Measurements from ENCODE around the gene HSPB2.
"Not testable (repeated sequence)": the region's sequence is repeated elsewhere in the genome, so short reads cannot be mapped to it uniquely, and the experiment has no call there.

Gene HSPB2, protein sequence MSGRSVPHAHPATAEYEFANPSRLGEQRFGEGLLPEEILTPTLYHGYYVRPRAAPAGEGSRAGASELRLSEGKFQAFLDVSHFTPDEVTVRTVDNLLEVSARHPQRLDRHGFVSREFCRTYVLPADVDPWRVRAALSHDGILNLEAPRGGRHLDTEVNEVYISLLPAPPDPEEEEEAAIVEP

DNA sequence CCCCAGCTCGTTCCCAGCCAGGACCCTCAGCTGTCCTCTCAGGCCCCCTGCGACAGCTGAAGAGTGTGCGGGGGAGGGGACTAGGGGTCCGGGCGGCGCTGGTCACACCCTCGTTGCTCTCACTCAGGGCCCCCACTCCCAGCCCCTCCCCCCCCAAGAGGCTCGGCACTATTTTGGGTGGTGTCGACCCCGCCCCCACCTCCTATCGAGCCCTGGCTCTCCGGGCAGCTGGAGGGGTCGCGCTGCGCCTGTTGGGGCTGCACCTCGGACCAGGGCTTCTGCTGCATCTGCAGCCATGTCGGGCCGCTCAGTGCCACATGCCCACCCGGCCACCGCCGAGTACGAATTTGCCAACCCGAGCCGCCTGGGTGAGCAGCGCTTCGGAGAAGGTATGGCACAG lies at the start of gene HSPB2:
Gene HSPB2, plus strand, starts transcription at position 200 of the 400 bp plus-strand sequence. Its CDS starts 96 bp downstream, at position 296.
- no peak for DNase-seq

DNA sequence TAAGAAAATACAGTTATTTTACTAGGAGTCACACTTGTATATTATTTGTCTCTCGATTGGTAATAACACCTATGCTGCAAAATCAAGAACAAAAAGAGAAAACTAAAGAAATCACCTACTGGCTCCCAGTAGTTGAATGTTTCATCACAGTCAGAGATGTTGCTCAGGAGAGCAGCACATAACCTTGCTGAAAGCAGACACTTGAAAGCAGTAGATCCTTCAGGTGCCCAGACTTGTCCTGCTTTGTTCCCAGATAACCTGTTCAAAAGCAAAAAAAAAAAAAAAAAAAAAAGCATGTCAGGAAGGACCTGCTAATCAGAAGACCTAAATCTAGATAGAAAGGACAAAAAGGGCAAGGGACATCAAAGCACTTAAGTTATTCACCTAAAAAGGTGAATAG lies 42.4 kb upstream of the HSPB2 start:
- DNase-seq = no peak

DNA sequence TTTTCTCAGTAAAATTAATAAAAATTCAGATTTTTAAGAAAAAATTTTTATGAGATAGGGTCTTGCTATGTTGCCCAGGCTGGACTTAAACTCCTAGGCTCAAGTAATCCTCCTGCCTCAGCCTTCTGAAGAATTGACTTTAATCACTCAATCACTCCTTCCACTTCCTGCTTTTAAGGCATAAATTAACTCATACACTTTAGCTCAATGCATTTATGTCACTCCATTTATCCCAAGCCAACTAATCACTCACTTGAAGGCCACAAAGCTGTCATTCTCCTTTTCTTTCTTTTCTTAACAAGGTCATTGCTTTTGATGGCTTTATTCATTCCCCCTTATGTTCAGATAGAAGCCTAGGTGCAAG lies 42.0 kb upstream of the HSPB2 start:
- DNase-seq = no peak

DNA sequence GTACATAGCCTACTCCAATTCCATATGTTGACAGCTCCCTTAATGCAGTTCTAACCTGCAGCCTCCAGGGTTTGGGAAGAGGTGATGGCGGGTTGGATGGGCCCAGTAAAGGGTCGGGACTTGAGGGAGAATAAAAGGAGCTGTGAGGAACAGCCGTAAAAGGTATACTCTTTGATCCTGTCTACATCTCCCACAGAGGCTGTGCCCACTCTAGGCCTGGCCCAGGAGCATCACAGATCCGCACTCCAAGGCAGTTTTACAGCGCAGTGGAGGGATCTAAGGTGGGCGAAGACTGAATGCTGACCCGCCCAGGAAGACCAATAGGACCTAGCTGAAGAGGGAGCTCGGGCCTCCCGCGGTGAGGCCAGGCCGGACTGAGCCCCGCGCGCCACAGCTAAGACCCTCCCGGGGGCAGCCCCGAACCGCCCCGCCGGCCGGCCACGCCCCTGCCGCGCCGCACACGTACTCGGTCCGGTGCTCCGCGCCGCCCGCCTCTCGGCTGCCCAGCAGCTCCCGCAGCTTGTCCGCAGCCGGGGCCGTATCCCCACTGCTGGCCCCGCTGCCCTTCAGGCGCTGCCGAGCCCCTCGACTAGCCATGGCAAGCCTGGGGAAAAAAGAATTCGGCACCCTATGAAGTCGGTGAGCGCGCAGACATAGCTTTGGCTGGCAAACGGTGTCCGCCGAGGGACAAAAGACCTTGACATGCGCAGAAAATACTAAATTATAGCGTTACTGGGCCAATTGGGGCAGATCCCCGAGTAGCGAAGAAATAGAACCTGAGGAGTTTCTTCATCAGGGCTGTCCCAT lies 41.4 kb upstream of the HSPB2 start, which contains the start of gene ALG9:
Gene ALG9, minus strand, starts transcription at position 696 of the 807 bp plus-strand sequence. Its CDS starts 99 bp downstream, at position 597.
- peak; percentile 70 for DNase-seq

DNA sequence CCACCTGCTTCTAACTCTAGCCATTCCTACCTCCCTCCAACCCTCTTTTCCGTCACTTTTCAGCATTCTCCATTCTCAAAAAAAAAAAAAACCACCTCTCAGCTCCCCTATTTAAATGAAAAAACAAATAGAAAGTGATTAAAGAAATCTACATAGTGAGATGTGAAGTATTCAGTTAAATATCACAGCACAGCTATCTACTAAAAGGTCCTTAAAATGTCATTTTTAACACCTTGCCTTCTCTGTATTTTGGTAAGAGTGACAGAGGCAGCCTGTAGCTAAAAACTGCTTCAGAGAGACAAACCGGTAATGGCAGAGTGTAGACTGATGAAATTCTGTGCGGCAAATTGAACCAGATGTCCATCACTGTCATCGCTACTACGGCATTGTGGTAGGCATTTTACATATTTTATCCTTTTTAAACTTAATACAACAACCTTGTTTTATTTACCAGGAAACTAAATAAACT lies 40.8 kb upstream of the HSPB2 start:
- DNase-seq = no peak

DNA sequence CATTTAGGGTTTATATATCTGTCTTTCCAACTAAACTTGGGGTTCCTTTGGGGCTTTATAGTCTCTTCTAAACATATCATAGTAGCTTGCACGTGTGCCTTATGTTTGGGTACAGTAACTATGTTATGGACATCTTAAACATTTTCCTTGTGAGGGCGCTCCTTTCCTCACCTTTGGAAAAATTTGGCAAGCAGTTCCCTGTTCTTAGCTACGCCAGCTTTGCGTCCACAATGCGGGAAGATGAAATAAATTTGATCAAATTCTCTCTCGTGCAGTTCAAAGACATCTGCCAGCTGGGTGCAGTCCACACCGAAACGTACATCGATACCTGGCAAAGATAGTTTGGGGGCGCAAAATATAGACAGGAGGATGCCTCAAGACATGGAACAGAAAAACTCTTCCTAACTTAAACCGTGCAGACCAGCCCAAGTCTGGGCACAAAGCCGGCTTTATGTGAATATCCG lies 34.1 kb upstream of the HSPB2 start:
- DNase-seq = peak; percentile 30

DNA sequence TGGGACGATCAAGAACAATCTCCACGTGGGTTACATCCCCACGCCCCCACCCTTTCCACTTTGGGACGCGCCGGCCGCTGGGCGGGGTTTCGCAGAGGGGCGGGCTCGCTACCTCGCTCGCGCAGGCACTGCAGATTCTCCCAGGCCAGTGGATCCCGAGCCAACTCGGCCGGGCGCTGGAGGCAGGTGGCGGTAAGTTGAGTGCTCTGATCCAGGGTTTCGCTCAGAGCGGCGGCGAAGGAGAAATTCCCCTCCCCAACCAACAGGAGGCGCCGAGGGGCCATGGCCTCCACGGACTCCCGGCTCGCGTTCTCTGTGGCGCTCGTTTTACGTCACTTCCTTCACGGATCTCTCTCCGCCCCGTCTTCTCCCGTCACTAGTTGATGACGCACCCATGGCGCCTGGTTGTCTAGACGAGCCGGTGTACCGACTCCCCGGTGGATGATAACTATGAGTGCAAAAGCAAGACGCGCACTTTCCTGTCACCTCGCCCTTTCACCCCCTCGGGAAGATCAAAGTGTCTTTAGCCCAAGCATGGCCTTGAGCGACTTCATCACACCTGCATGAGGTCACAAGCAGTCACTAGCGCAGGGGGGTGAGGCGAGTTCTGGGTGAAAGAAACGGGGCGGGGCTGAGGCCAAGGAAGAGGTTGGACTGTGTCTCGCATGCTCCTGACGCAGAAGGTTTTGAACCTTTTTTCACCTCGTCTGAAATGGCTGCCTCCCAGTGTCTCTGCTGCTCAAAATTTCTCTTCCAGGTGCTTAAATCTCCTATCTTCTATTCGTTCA lies 33.5 kb upstream of the HSPB2 start, which contains the start of the genes CFAP68 and FDXACB1:
Gene CFAP68, plus strand, starts transcription at position 693 of the 788 bp plus-strand sequence. Its CDS starts 20 bp downstream, at position 713.
Gene FDXACB1, minus strand, starts transcription at position 317 of the 788 bp plus-strand sequence. Its CDS starts 33 bp downstream, at position 284.
- DNase-seq = peak; percentile 97

DNA sequence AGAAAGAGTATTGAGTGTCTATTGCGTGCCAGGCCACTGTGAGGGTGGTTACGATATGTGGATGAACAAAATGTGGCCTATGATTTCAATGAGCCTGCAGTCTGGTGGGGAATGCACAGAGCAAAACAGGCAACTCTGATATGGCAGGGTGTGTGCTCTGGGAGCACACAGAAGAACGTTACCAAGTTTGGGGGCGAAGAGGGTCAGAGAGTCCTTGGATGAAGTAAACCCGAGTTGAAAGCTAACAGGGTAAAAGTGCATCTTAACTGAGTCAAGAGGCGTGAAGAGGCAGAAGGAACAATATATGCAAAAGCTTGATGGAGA lies 32.9 kb upstream of the HSPB2 start:
- DNase-seq = no peak

DNA sequence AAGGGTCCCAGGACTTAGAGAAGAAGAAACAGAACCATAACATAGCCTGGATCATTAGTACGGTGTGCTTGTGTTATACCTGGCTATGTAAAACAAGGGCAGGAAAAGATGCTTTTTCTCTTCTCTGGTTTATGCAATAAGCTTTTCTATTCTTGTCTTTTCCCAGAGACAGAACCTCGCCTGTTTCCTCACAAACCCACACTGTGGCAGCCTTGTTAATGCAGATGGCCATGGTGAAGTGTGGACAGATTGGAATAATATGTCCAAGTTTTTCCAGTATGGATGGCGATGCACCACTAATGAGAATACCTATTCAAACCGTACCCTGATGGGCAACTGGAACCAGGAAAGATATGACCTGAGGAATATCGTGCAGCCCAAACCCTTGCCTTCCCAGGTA lies 30.3 kb upstream of the HSPB2 start:
- no peak for DNase-seq

DNA sequence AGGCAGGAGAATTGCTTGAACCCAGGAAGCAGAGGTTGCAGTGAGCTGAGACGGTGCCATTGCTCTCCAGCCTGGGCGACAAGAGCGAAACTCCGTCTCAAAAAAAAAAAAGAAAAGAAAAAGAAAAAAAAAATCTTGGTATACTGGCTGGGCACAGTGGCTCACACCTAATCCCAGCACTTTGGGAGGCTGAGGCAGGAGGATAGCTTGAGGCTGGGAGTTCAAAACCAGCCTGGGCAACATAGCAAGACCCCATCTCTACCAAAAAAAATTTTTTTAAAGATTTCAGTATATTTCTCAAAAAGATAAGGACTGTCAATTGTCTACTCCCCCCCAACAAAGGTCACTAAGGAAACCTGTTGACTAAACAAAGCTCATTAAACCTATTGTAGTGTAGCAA lies 27.5 kb upstream of the HSPB2 start:
- not testable (repeated sequence) for DNase-seq

DNA sequence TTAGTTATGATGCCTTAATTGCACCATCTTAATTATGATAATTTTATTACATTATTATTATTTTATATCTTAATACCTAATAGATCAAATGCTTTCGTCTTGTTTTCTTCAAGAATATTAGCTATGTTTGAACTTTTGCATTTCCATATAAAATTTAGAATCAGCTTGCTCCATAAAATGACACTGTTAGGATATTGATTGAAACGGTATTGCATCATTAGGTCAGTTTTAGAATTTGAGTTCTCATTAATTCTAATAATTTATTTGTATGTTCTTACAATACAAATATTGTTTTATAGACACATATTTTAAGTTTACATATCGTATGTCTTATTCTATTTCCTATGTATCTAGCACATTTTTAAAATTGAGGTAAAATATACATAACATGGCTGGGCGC lies 26.5 kb upstream of the HSPB2 start:
- no peak for DNase-seq

DNA sequence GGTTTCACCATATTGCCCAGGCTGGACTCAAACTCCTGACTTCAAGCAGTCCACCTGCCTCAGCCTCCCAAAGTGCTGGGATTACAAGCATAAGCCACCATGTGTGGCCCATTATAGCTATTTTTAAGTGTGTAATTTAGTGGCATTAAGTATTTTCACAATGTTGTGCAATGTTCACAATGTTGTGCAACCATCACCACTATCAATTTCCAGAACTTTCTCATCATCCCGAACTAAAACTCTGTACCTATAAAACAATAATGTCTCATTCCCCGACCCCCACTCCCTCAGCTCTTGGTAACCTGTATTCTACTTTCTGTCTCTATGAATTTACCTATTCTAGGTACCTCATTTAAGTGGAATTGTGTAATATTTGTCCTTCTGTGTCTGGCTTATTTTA lies 25.7 kb upstream of the HSPB2 start:
- DNase-seq = no peak

DNA sequence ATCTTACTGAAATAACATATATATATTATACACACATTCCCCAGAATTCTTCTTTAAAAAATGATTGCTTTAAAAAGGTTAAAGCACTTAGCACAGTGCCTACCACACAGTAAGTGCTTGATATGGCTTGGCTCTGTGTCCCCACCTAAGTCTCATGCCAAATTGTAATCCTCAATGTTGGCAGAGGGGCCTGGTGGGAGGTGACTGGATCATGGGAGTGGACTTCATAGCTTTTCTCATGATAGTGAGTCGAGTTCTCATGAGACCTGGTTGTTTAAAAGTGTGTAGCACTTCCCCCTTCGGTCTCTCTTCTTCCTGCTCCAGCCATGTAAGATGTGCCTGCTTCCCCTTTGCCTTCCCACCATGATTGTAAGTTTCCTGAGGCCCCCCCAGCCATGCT lies 7.1 kb upstream of the HSPB2 start:
- DNase-seq = no peak

DNA sequence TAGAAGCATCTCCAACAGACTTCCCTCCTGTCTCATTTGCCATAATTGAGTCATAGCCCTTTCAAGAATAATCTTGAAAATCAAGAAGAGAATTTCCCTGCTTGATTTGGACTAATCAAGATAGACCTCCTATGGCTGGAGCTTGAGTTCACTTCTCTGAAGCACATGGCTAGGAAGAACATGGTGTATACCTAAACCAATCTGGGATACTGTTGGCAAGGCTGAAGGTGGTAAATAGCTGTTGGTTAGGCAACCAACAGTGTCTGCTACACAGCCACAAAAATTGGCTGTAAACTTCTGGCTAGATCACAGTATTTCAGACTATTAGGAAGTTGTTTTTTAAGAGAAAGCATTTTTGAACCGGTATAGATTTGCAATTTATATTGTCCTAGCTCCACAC lies 5.9 kb upstream of the HSPB2 start:
- DNase-seq = no peak

DNA sequence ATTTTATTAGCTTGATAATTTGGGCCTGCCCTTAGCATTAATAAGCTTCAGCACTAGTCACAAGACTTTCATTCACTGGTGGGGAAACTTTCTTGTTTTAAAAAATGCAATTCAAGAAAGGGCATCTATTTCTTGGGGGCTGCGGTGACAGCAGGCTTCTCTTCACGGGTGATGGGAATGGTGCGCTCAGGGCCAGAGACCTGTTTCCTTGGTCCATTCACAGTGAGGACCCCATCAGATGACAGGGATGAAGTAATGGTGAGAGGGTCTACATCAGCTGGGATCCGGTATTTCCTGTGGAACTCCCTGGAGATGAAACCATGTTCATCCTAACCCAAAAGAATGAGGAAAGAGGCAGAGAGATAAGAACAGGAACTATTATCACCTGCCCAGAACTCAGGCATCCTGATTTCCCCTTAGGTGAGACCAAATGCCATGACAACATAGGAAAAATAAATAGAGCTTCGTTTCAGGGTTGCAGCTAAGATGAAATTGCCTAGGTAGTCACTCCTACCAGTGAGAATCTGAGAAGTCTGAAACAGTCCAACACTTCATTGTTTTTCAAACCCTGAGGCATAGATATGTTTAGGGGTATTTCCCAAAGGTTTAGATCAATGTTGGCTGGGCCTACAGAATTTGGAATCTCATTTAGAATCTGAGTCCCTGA lies 3.8 kb upstream of the HSPB2 start:
- no peak for DNase-seq

DNA sequence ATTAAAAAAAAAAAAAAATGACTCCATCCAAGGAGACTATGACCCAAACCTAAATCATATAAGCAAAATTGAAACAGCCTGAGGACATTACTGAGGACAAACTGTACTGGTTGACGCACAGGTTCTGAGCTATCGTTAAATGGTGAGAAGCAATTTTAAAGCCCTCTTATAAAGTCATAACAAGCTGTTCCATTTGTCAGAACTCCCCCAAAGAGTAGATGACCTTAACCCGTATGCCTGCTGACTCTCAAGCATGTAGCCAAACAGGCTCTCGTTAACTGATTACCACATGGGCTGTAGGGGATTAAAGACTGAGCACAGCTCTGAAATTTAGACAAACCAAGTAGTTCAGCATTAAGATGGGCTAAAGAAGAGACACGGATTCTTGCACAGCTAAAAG lies 3.2 kb upstream of the HSPB2 start:
- no peak for DNase-seq

DNA sequence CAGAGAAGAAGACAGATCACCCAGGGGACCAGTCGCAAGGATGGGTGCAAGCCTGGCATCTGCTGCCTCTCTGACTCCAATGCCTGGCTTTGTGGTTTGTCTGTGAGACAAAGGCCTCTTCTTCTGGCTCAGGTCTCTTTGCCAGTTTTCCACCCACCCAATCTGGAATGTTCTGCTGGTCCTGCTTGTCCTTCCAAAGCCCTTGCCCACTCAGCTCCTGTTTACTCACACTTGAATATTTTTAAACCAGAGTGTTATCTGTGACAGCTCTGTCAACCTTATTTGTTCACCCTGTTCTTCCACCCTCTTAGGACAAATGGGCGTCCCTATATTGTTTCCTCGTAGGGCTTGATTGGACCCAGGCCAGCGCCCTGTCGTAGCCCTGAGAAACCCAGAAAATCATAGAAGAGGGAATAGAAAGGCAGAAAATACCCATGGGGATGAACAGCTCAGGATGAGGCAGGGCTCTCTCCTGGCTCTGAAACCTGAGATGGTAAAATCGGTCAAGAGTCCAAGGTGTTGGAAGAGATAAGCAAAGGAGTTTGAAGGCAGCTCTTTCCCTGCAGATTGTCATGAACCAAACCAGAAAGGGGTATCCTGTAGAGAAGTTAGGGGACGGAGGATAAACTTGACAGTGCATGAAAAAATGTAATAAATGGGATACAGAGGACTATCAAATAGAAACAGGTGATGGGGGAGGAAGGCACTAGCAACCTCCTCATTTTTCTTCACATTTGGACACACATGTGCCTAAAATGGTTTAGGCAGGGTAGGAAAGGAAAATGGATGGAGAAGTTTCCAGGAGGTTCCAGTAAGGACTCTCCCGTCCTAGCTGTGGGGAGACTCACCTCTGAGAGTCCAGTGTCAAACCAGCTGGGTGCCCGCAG lies 1.6 kb upstream of the HSPB2 start:
- no peak for DNase-seq

DNA sequence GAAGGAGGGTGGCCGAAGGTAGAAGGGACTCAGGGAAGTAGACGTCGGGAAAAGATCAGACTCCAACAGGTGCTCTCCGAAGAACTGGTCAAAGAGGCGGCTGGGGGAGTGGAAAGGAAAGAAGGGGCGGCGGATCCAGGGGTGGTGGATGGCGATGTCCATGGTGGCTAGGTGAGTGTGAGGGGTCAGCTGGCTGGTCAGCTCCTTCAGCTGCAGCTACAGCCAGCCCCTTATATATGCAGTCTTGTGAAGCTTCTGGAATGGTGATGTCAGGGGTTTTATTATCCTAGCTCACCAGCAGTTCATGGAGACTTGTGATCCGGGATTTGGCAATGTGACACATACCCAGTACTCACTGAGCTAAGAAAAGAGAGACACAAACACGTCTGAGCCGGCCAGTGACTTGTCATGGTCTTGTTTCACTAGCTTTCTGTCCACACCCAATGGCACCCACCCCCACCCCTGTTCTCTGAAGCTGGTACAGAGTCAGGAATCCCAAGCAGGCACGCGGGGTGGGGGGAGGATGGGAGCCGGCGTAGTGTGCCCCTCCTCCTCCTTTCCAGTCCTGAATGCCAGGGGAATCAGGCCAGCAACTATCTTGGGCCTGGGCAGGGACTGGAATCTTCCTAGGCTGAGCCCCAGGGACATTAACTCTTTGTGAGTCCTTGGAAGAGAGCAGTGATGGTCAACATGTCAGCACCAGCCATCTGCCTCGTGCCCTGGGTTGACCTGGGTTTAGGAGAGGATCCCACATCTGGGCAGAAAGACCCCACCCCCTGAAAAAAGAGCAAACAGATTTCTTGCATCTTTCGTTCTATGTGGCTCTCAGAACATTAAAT lies 752 bp upstream of the HSPB2 start, which contains the start of gene CRYAB:
Gene CRYAB, minus strand, starts transcription at position 208 of the 839 bp plus-strand sequence. Its CDS starts 46 bp downstream, at position 162.
- DNase-seq = no peak

DNA sequence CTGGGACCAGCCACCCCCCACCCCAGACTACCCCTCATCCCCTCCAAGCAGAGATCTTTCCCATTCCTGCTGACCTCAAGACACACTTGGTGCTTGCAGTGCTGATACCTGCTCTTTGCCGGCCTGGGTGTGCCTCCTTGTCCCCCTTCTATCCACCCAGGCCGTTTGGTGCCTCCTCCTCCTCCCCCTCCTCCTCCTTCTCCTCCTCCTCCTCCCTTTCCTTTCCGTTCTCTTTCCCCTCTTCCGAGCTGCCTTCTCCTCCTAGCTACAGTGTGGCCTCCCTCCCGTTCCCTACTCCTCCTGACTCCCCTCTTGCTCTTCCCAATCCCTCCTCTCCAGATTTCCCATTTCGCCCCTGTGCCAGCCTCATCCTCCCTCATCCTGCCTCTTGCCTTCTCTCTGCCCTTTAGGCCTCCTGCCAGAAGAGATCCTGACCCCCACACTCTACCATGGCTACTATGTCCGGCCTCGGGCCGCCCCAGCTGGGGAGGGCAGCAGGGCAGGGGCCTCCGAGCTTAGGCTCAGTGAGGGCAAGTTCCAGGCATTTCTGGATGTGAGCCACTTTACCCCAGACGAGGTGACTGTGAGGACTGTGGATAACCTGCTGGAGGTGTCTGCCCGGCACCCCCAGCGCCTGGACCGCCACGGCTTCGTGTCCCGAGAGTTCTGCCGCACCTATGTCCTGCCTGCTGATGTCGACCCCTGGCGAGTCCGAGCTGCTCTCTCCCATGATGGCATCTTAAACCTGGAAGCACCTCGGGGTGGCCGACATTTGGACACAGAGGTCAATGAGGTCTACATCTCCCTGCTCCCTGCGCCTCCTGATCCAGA lies 712 bp downstream of the HSPB2 start:
- DNase-seq = no peak

DNA sequence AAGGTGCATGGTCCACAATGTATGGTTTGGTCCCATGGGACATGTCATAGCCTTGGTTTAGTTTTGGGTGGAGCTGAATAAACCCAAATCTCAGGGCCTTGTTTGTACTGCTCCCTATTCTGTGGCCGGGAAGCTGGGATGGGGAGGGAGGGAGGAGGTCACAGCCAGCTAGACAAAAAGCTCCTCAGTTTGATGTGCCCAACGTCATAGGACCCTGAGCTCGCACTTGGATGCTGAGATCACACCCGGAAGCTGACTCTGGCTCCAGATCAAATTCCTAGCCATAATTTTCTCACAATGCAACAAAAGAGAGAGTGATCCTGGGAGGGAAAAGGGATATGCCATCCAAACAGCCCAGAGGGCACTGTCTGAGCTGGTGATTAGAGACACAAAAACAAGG lies 1.5 kb downstream of the HSPB2 start:
- no peak for DNase-seq
